ENCODE measurements around the gene CCDC33.

The CCDC33 gene

DNA sequence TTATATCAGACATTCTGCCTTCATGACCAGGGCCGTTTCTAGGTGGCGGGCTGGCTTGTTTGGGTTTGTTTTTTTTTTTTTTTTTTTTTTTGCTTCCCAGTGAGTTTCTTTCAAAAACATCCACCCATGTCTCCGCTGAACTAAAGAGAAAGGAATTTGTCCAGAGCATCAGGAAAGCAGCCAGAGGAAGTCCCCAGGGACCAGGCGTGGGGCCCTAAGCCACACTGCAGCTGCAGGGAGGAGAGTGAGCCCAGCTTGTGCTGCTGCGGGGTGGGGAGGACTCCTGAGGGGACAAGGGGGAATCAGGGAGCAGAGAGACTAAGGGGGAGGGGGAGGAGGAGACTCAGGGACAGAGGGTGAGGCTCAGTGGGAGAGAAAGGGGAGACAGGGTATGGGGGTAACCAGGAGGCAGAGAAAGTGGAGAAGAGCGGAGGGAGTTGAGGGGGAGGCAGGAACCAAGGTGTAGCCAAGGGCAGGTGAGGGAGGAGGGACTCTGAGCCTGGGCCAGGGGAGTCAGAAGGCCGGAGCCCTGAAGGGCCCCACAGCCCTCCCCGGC is 81.8 kb downstream of the CCDC33 start:
- no peak for DNase-seq

DNA sequence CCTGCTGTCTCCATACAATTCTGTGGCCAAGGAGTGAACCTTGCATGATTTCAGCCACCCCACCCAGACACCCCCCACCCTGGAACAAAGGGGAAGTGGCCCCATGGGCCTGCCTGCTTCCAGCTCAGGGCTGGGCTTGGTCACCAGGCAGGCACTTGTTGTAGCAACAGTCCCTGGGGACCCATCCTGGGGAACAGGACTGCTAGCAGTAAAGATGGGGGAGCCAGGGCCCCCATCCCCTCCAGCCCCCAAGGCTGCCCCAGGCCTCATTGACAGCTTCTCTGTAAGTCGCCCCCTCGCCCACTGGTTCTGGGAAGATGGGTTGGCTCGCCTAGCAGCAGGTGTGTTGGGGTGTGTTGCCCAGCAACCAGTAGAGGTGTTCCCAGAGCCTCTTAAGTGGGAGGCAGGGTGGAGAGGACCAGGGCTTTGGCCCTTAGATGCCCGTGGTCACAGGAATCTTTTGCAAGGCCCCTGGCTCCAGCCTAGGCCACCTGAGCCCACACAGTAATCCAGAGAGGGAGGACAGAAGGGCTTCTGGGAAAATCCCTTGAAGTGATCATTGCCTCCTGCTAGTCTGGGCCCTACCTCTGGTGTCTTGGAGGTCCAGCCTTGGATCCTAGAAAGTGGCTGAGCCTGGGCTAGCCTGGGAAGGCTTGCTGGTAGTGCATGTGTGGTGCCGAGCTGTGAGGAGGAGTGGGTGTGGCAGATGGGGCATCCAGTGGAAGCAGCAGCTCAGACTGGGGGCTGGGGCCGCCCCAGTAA is 82.4 kb downstream of the CCDC33 start:
- DNase-seq, result no peak

GRCh38 chr15:74319138-74319460 is 83.0 kb downstream of the CCDC33 start:
- no peak for DNase-seq

- no peak for DNase-seq
These were observed 83.6 kb downstream of the CCDC33 start for GRCh38 chr15:74319596-74320351.

GRCh38 chr15:74320352-74321247 is 84.5 kb downstream of the CCDC33 start:
- DNase-seq, result peak; percentile 8

GRCh38 chr15:74322558-74323180 is 86.5 kb downstream of the CCDC33 start:
- DNase-seq, result peak; percentile 33

GRCh38 chr15:74324714-74325113 is 88.6 kb downstream of the CCDC33 start:
- DNase-seq, result no peak

GRCh38 chr15:74326746-74327145 is 90.6 kb downstream of the CCDC33 start:
- DNase-seq, result no peak

DNA sequence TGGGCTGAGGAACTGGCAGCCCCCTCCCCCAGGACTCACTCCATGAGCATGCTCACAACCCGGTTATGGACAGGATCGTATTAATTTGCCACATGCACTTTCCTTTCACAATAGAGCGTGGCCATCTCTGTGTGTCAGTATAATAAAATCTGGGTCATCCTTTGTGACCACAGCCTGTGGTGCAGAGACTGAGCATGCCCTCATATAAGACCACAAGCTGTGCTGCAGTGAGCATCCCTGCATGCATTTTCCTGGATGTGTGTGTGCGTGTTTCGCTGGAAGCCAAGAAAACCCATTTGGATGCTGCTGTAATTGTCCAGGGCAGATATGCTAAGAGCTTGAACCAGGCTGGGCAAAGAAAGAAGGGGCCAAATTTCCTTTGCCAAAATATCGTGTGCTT is 91.6 kb downstream of the CCDC33 start:
- no peak for DNase-seq

DNA sequence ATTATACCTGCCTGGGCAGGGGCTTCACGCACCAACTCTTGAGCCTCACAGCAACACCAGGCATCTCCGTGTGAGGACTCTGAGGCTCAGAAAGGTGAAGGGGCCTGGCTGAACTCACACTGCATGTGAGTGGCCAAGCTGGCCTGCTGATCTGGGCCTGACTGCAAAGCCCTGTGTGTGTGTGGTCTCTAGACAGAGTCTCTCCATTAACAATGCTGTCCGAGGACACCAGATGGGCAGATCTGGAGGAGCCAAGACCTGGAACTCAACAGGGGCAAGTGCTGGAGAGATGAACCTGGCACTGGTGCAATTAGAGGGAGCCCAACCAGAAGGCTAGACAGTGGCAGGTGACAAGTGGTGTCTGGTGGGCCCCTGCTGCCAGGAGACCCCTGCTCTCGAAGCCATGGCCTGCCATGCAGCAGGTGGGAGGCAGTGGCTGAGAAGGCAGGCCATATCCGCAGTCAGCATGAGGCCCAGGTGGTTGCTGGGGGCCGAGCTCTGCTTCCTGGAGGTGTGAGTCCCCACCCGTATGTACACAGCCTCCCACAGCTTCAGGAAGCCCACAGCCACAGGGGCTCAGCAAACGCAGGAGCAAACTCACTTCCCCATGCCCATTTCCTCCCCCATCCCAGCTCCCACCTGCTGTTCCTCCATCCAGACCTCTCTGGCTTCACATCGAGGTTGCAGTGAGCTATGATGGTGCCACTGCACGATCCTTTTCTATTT is 92.4 kb downstream of the CCDC33 start:
- DNase-seq, result no peak

- no peak for DNase-seq
These were observed 94.8 kb downstream of the CCDC33 start for GRCh38 chr15:74330861-74331408.

DNA sequence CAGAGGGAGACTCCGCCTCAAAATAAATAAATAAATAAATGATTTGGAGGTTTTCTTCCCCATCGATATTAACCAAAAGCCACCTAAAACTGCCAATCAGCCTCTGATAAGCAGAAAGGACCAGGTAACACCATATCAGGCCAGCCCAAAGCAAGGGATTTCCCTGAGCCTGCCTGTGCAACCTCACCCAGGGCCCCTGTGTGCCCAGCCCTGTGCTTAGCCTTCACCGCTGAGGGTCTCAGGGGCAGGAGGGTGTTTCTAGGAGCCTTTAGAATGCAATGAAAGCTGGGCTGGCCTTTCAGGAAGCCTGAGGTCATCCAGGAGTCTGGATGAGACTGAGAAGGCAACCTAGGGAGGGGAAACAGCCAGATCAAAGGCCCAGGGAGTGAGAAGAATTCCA is 95.9 kb downstream of the CCDC33 start:
- DNase-seq, result no peak

- DNase-seq, result no peak
These were observed 96.5 kb downstream of the CCDC33 start for GRCh38 chr15:74332611-74333010.

- DNase-seq, result no peak
These were observed 97.0 kb downstream of the CCDC33 start for GRCh38 chr15:74333093-74333492.

DNA sequence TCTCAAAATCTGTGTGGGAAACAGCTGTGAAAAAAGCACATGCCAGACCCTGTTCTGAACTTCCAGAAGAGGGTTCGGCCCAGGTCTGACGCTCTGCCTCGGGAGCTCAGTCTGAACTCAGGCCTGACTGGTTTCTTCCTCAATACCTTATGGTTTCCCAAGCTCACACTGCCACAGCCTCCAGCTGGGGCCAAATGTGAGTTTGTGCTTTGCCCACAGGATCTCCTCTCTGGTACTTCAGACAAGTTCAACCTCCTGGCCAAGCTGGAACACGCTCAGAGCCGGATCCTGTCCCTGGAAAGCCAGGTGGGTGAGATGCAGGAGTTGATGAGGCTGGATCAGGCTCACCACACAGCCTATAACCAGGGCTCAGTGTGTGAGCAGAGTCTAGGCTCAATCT is 97.5 kb downstream of the CCDC33 start:
- no peak for DNase-seq

DNA sequence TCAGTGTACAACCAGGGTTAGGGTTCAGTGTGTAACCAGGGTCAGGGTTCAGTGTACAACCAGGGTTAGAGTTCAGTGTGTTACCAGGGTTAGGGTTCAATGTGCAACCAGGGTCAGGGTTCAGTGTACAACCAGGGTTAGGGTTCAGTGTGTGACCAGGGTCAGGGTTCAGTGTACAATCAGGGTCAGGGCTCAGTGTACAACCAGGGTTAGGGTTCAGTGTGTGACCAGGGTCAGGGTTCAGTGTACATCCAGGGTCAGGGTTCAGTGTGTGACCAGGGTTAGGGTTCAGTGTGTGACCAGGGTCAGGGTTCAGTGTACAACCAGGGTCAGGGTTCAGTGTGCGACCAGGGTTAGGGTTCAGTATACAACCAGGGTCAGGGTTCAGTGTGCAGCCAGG is 98.0 kb downstream of the CCDC33 start:
- DNase-seq, result no peak

DNA sequence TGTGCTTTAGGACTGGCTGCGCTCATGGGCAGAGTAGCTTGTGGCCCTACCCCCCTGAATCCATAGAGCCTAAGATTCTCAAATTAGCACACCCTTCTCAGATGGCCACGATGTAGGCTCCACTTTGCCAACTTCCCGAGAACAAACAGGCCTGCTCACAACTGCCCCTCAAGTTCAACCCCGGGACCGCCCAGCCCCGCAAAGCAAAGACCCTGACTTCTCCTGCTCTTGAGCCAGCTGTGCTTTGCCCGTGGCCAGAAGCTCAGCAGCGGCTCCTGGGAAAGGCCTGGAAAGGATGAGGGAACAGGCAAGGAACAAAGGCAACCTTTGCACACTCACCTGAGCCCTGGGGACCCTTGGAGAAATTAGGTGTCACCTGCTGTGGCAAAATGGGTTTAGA is 99.3 kb downstream of the CCDC33 start:
- no peak for DNase-seq

DNA sequence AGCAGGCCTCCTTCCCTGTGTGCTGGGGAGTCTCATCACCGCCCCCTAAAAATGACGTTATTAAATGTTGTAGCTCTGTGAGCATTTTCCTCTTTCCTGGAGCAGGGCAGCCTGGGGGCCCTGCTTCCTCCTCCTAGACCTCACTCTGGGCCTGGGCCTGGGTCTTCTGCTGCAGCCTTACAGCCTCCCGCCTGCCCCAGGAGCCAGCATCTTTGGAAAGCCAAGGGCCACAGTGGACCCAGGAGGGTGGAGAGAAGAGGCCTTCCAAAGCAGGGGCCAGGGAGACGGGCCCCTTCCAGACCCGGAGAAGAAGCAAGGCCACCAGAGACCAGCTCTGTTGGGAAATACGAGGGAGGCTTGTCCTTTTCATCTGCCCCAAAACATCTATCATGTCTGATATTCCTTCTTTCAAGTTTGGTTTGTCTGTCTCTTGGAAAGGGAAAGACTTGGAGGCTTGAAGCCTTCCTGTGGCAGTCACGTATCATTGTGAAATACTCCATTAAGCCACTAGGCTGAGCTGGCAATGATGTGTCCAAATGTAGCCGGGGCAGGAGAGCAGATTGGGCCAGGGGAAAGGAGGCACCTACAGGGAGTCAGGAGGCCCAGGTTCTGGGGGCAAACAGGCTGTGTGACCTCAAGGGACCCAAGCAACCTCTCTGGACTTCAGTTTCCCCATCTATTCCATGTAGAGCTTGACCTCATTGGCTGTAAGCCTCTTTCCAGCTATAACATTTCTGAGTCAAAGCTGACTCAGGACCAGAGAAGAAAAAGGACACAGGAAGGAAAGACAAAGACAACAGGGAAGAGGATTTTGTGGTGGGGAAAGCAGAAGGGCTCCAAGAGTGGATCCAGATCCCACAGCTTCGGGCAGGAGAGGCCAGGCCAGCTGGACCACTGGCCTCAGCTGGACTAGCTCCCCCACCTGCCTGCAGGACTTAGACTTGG is 100.2 kb downstream of the CCDC33 start:
- no peak for DNase-seq

- DNase-seq, result no peak
These were observed 101.0 kb downstream of the CCDC33 start for GRCh38 chr15:74337146-74337545.

DNA sequence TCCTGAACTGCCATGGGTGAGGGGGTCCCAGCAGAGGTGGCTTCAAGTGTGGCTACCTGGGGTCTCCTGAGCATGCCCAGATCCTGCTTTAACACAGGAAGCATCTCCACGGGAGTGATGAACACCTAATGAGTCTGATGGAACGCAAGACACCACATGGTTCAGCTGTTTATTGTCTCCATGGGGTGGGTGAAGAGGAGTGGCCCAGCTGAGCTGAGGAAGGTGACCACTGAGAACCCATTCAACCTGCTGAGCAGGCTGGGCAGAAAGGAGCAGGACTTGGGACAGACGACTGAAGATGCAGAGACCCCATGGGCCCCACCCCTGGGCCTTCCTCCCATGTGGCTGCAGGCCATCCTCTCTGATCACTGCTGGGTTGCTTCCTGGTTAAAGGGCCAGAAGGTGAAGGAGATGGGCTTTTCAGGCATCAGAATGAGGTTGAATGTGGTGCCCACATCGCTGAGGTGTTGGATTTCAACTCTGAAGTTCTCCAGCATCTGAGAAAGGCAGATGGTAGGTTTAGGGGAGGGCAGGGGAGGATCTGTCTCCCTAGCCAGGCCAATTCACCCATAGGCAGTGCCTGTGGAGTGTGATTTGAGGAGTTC is 101.6 kb downstream of the CCDC33 start:
- DNase-seq, result no peak
